Measurements from ENCODE around the gene UBE2L3. TPM values are rescaled to one million over a fixed set of nuclear protein-coding genes. Genes with fewer than 3 reads are reported as not detected.

The UBE2L3 gene
- total and polyA plus RNA-seq, 2 of the 8 experiments (the other 6 are each of a cell fraction or from before 2014, with no cell fraction given), result 63.5 to 90.0 TPM

DNA sequence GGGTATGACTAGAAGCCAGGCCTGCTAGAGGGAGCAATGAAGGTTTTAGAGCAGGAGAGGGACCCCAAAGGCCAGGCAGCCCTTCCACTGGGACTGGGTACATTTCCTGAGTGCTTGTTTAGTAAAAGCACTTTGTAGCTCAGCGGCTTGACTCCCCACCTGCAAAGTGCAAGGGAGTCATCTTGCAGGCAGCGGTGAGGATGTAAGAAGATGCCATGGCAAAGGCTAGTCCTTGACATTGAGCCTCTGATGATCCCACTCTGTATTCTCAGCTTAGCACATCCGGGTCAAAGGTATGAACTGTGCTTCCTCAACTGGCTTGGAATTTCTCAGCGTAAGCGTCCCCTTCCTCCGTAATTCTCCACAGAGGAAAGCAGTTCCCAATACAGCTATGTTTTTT, 3.1 kb upstream of the UBE2L3 start (continued):
- TF ChIP-seq, protein P1, sequence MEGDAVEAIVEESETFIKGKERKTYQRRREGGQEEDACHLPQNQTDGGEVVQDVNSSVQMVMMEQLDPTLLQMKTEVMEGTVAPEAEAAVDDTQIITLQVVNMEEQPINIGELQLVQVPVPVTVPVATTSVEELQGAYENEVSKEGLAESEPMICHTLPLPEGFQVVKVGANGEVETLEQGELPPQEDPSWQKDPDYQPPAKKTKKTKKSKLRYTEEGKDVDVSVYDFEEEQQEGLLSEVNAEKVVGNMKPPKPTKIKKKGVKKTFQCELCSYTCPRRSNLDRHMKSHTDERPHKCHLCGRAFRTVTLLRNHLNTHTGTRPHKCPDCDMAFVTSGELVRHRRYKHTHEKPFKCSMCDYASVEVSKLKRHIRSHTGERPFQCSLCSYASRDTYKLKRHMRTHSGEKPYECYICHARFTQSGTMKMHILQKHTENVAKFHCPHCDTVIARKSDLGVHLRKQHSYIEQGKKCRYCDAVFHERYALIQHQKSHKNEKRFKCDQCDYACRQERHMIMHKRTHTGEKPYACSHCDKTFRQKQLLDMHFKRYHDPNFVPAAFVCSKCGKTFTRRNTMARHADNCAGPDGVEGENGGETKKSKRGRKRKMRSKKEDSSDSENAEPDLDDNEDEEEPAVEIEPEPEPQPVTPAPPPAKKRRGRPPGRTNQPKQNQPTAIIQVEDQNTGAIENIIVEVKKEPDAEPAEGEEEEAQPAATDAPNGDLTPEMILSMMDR (IDR thresholded peaks at IDR 0.05; ENCODE audit: control extremely low read depth in 1 of 3, insufficient read depth in 1 of 3, low read depth in 1 of 3, low read length in 3 of 3), result no peak
- no peak for TF ChIP-seq GTF2F1 (IDR thresholded peaks at IDR 0.05; ENCODE audit: borderline replicate concordance, low read depth, low read length)
